Loucy (cell line): Measurements from ENCODE around the gene MIER2.

Experiments used
- H2AFZ ChIP-seq: fragments of 200-600 bp; sonication (generic); 2 replicates; pipeline ENCODE4 v1.6.0; 2016; ENCODE audit warnings: antibody characterized with exemption, mild to moderate bottlenecking, low read length, moderate library complexity
- H3F3A ChIP-seq: fragments of 200-600 bp; 2 replicates; pipeline ENCODE4 v1.6.0; 2016; ENCODE audit warnings: antibody characterized with exemption, low read depth, mild to moderate bottlenecking
- H3K27me3 ChIP-seq: fragments of 200-600 bp; sonication (generic); 2 replicates; pipeline ENCODE4 v1.6.1; 2014; ENCODE audit warnings: low read length, mild to moderate bottlenecking; ENCODE audit not compliant: insufficient read depth, poor library complexity, severe bottlenecking
- H3K36me3 ChIP-seq: fragments of 200-600 bp; sonication (generic); 2 replicates; pipeline ENCODE4 v1.6.1; 2016; ENCODE audit warnings: low read length; ENCODE audit not compliant: insufficient read depth
- H3K4me1 ChIP-seq: fragments of 200-600 bp; sonication (generic); 2 replicates; pipeline ENCODE4 v1.5.1; 2014; ENCODE audit warnings: low read length, mild to moderate bottlenecking; ENCODE audit not compliant: insufficient read depth, poor library complexity, severe bottlenecking
- H3K4me2 ChIP-seq: fragments of 200-600 bp; sonication (generic); 2 replicates; pipeline ENCODE4 v1.6.0; 2014; ENCODE audit warnings: antibody characterized with exemption, low read length, low read depth, mild to moderate bottlenecking; ENCODE audit not compliant: poor library complexity, severe bottlenecking
- H3K4me3 ChIP-seq: fragments of 200-600 bp; sonication (generic); 2 replicates; pipeline ENCODE4 v1.5.1; 2014; ENCODE audit warnings: low read length, mild to moderate bottlenecking, mixed read lengths; ENCODE audit not compliant: poor library complexity, severe bottlenecking
- H3K79me2 ChIP-seq: fragments of 200-600 bp; sonication (generic); 2 replicates; pipeline ENCODE4 v1.6.1; 2014; ENCODE audit warnings: low read length; ENCODE audit not compliant: insufficient read depth
- H3K9ac ChIP-seq: fragments of 200-600 bp; sonication (generic); 2 replicates; pipeline ENCODE4 v1.6.0; 2014; ENCODE audit warnings: mild to moderate bottlenecking, low read depth, low read length, moderate library complexity; ENCODE audit not compliant: poor library complexity, severe bottlenecking
- H3K9me2 ChIP-seq: fragments of 200-600 bp; sonication (generic); replicated peaks from 2 replicates; pipeline ENCODE4 v1.6.1; 2016; ENCODE audit warnings: low read depth, low read length, mixed read lengths
- H3K9me3 ChIP-seq: fragments of 200-600 bp; sonication (generic); 2 replicates; pipeline ENCODE4 v1.6.1; 2014; ENCODE audit warnings: mild to moderate bottlenecking, antibody characterized with exemption, low read length, low read depth; ENCODE audit not compliant: insufficient read depth
- H4K20me1 ChIP-seq: fragments of 200-600 bp; sonication (generic); 2 replicates; pipeline ENCODE4 v1.6.0; 2014; ENCODE audit warnings: antibody characterized with exemption, low read length, mild to moderate bottlenecking; ENCODE audit not compliant: insufficient read depth, poor library complexity, severe bottlenecking
- CTCF ChIP-seq: fragments of 200-600 bp; sonication (generic); conservative IDR thresholded peaks from 2 replicates; pipeline ENCODE4 v1.5.1; 2014; ENCODE audit warnings: mild to moderate bottlenecking, antibody characterized with exemption, low read length
- EZH2phosphoT487 ChIP-seq: fragments of 200-600 bp; IDR thresholded peaks from 2 replicates; pipeline ENCODE4 v1.6.1; 2018; ENCODE audit warnings: antibody characterized with exemption, mild to moderate bottlenecking, moderate library complexity, borderline replicate concordance

The MIER2 gene

DNA sequence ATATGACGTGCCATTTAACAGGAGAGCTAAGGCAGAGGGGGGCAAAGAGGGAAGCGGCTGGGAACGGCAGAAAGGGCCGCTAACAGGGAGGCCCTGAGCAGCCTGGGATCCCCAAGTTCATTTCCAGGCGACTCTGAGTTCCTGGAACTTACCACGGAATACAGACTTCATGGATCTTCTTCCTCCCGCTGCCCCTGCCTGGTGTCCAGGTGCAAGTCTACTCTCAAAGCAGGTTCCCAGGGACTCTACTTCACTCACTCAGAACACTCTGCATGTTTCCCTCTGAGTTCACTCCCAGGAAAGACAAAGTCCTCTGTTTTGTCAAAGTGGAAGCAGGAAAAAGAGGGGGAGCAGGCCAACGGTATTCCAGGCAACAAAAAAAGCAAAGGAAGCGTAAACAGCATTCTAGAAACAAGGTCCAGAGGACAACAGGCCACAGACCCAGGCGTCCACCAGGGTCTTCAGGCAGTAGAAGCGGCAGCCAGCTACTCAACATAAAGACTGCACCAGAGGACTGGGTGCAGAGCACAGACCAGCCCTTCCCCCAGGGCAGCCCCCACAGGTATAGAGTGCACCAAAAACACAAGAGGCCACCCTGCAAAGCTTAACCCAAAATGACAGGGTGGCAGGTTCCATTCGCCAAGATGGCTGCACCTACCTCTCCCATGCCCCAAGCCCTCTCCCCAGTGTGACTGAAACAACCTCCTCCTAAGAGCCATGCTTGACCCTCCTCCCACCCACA lies 3.0 kb downstream of the MIER2 start:
- no peaks in the 10 kb centered on the region for H3F3A ChIP-seq
- peak overlapping the region; percentile 94 for H3K9ac ChIP-seq
- no peak for TF ChIP-seq CTCF
- no peak for TF ChIP-seq EZH2phosphoT487
- H3K79me2 ChIP-seq: peaks cover 68% of the 10 kb centered on the region
- H3K27me3 ChIP-seq: no peaks in the 10 kb centered on the region
- peak overlapping the region; percentile 99 for H3K4me2 ChIP-seq
- H3K4me3 ChIP-seq: peak overlapping the region; percentile 100
- no peak overlapping the region for H2AFZ ChIP-seq
- no peaks in the 10 kb centered on the region for H3K9me2 ChIP-seq
- peaks cover 14% of the 10 kb centered on the region for H4K20me1 ChIP-seq
- H3K4me1 ChIP-seq: peaks cover 57% of the 10 kb centered on the region
- no peaks in the 10 kb centered on the region for H3K9me3 ChIP-seq
- H3K36me3 ChIP-seq: no peaks in the 10 kb centered on the region

GRCh38 chr19:340620-341385 lies 3.8 kb downstream of the MIER2 start:
- peaks cover 76% of the 10 kb centered on the region for H3K79me2 ChIP-seq
- peak overlapping the region; percentile 94 for H3K9ac ChIP-seq
- no peaks in the 10 kb centered on the region for H3K9me2 ChIP-seq
- peak overlapping the region; percentile 100 for H3K4me3 ChIP-seq
- peak overlapping the region; percentile 99 for H3K4me2 ChIP-seq
- no peaks in the 10 kb centered on the region for H3F3A ChIP-seq
- H3K4me1 ChIP-seq: peaks cover 57% of the 10 kb centered on the region
- H4K20me1 ChIP-seq: peaks cover 14% of the 10 kb centered on the region
- no peaks in the 10 kb centered on the region for H3K27me3 ChIP-seq
- TF ChIP-seq EZH2phosphoT487 (no peak), CTCF (no peak)
- H3K9me3 ChIP-seq: no peaks in the 10 kb centered on the region
- H2AFZ ChIP-seq: no peak overlapping the region
- no peaks in the 10 kb centered on the region for H3K36me3 ChIP-seq

GRCh38 chr19:339262-339887 lies 5.2 kb downstream of the MIER2 start:
- no peaks in the 10 kb centered on the region for H3K27me3 ChIP-seq
- H3F3A ChIP-seq: no peaks in the 10 kb centered on the region
- peak overlapping the region; percentile 99 for H3K4me2 ChIP-seq
- H3K4me3 ChIP-seq: peak overlapping the region; percentile 100
- no peak for TF ChIP-seq EZH2phosphoT487
- no peak for TF ChIP-seq CTCF
- peaks cover 4% of the 10 kb centered on the region; the same call in 1 of the 2 replicates for H3K36me3 ChIP-seq
- no peaks in the 10 kb centered on the region for H3K9me3 ChIP-seq
- H2AFZ ChIP-seq: no peak overlapping the region
- no peaks in the 10 kb centered on the region for H3K9me2 ChIP-seq
- H4K20me1 ChIP-seq: peaks cover 14% of the 10 kb centered on the region
- H3K9ac ChIP-seq: no peak overlapping the region
- peaks cover 90% of the 10 kb centered on the region for H3K79me2 ChIP-seq
- peaks cover 51% of the 10 kb centered on the region for H3K4me1 ChIP-seq
